Umbilical cord (tissue), 2 donors: ENCODE data around the gene GRIK4. TPM values are rescaled to one million over a fixed set of nuclear protein-coding genes. Genes with fewer than 3 reads are reported as not detected.

ENCODE experiments used
- DNase-seq: peaks from one replicate; pipeline ENCODE4 v3.0.0-alpha.2; 2015; ENCODE audit warnings: low spot score
- total RNA-seq: library from RNA; depleted of rRNA; stranded (reverse); fragments of >200 nt; gene quantifications from one replicate; pipeline ENCODE4 v1.2.3, GENCODE V29; 2014; ENCODE audit warnings: low replicate concordance; ENCODE audit not compliant: insufficient read depth

Gene GRIK4
- total RNA-seq, 1 donor from 2014 or later, result 1.2 TPM

DNA sequence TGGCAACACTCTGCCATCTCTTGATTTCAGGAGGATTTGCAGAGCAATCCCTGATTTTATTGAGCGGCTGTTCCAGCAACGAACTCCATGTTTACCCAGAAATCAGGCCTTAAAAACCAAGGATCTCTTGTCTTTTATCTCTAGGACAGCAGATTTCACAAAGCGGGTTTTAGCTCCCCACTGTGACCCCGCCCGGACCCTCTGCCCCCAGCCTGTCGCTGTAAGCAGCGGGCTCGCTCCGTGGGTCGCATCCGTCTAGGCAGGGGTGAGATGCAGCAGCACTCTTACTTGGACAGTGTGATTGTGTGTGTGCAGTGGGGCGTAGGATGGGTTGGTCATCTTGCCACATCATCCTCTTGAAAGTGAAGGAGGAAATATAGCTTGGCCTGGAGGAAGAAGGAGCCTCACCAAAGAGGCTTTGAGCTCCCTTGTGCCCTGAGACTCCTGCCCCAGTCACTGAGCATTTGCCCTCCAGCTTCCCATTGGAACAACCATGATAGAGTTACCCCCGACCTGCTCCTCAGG, 323.2 kb downstream of the GRIK4 start:
- DNase-seq, result no peak

GRCh38 chr11:120835601-120836228, 324.2 kb downstream of the GRIK4 start:
- no peak for DNase-seq

DNA sequence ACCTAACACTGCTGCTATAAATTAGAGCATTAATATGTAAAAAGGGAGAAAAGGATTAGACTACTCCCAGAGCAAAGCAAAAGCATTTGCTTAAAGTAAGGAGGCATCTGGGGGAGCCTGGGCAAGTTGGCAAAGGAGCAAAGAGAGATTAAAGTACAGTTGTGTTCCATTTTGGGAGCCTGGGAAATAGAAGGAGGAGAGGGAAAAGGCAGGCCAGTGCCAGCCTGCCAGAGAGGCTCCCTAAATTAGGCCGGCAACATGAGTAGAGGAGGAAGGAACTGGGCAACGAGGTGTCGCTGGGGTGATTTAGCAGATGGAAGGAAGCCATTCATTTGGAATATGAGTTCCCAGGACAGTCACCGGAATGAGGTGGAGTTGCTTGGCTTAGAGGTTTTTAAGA, 326.1 kb downstream of the GRIK4 start:
- DNase-seq, result no peak

DNA sequence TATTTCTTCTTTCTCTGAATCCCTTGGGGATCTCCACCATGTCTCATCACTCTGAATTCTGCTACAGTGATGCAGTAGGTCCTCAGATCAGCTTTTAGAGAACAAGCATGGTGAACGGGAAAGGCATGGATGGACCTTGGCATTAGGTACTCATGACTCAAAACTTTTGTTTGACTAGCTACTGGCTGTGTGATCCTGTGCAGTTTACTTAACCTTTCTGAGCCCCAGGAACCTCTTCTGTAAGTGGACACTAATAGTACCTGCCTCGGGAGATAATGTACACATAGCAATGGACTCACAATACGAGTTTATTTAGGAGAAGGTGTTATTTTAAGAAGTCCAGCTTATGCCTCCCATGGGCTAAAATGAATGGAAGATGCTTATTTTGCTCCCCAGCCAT, 327.7 kb downstream of the GRIK4 start:
- DNase-seq, result no peak

DNA sequence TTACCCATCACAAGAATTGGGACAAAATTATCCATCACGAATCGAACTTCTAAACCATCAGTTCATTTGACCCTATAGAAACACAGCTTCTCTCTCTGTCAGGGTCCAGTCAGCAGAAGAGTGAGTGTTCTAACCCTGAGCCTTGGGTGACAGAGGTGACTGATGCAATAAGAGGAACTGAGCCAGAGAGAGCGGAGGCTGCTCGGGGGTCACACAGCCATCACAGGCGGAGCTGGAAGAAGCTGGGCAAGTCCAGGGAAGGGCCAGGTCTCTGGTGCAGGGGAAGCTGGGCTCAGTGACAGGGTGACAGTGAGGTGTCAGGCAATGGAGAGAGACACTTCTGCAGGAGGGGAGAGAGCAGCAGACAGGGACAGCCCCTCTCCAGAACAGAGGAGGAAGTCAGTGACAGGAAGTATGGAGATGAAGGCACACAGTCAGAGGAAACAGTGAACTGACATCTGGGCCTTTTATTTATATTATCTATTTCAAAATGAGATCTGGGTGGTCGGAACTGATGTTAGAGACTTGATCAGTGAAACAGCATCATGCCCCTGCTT, 328.4 kb downstream of the GRIK4 start:
- no peak for DNase-seq

GRCh38 chr11:120840661-120841060, 329.1 kb downstream of the GRIK4 start:
- DNase-seq, result no peak

DNA sequence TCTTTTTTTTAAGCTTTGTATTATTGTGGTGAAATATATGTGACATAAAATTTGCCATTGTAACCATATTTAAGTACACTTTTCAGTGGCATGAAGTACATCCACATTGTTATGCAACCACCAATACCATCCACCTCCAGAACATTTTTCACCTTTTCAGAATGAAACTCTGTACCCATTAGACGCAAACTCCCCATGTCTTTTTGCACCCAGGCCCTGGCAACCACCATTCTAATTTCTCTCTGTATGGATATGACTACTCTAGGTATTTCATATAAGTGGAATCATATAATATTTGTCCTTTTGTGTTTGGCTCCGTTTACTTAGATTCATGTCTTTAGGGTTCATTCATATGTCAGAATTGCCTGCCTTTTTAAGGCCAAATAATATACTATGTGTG, 329.5 kb downstream of the GRIK4 start:
- DNase-seq, result no peak

DNA sequence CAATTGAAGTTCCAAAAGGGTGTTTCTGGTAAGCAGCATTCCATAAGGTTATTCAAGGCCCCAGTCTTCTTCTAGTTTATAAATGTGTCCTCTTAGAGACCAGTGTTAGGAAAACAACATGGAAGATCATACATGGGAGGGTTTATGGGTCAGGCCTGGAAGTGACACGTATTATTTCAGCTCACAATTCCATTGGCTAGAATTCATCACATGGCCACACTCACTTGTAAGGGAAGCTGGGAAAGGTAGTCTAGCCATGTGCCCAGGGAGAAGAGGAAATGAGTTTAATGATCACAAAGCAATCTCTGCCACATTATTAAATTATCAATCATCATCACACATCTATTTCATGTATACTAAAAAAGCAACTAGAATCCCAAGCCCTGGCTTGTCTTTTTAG, 330.6 kb downstream of the GRIK4 start:
- DNase-seq, result no peak

- DNase-seq, result no peak
These were observed 341.9 kb downstream of the GRIK4 start for GRCh38 chr11:120853435-120853834.

- DNase-seq, result peak; percentile 15
These were observed 343.4 kb downstream of the GRIK4 start for GRCh38 chr11:120854988-120855387.

DNA sequence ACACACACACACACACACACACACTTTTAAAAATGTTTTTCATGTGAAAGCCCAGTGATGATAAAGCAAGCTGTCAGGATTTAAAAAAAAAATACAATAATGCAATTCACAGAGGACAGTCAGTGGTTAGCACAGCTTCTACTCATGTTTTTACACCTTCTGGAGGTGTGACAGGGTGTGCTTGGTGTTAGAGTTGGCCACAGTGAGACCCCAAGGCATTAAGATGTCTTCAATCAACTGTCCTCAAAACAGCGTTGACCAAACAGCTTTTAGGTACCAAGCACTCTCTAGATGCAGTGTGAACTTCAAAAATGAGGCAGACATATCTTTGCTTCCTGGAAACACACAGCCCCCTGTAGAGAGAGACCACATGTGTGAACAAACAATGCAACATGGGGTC, 346.0 kb downstream of the GRIK4 start:
- DNase-seq, result no peak

DNA sequence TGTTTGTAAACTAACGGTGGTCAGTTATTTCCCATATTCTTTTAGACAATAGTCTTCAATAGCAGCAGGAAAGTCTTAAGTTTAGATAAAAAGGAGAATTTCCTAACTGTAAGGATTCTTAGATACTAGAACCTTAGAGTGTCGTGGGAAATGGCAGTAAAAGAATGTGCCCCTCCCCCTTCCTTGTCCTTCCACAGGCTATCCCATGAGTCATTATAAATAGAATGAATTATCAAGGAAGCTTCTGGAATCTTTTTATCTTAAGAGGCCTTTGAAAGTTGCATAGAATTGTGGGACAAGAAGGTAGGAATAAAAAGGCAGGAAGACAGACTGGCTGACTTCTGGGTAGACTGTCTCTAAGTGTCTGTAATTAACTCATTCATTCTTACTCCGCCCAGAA, 347.2 kb downstream of the GRIK4 start:
- peak; percentile 56 for DNase-seq

DNA sequence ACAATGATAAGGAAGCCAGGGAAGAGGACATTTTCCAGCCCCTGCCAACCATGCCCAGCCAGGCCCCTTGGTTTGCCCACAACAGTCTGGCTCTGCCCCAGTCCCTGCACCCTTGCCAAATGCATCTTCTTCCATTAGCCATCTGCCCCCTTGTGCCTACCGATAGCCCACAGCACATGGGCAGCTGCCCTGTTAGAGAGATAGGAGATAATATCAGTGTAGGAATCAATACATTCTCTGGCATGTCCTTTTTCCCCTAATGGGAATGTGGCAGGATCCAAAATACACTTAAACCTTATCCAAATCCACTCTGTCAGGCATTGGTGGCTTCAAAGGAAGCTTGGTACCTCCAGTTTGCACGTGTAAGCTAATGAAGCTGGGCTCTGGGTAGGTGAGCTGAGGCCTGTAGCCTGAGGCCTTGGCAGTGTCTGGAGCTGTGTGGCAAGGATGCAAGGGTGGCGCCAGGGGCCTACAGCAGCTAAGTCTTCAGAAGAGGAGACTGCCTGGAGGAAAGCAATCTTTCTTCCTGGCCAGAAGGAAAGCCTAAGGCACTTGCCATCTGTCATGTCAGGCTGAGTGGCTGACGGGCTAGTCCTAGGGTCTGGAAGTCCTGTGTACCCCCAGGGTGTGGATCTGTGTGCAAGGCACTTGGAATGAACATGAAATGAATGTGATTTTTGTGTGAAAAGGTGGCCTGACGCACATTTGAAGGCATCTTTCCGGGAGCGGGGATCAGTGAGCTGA, 348.2 kb downstream of the GRIK4 start:
- DNase-seq, result no peak

DNA sequence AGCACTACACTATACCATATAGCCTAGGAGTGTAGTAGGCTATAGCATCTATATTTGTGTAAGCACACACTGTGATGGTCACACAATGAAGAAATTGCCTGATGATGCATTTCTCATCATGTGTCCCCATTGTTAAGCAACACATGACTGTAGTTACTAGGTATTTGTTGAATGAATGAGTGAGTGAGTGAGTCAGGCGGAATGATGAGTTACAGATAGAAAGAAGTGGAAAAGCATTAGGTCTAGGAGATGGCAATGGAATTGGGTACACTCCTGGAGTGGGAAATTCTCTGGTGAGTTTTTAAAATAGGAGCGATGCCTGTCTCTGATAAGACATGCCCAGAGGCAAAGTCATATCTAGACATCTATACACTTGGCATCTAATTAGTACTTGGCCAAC, 351.8 kb downstream of the GRIK4 start:
- DNase-seq, result no peak

DNA sequence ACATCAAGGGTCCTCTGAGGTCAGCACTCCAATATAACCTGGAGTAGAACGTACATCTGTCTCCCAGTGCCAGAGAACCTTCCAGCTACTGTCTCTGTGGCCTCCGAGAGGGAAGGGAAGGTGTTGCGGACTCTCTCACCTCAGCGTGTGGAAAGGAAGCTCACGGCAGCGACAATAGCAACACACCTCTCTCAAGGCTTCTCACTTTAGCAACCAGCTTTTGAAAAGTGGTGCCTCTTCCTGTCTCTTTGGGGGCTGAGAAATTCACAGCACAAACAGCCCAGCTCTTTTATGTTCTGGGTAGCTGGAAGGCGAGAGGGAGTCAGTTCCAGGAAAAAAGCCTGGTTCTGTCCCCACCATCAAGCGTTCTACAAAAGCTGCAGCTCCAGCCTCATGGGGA, 355.5 kb downstream of the GRIK4 start:
- no peak for DNase-seq

GRCh38 chr11:120867531-120867930, 356.0 kb downstream of the GRIK4 start:
- DNase-seq, result no peak

DNA sequence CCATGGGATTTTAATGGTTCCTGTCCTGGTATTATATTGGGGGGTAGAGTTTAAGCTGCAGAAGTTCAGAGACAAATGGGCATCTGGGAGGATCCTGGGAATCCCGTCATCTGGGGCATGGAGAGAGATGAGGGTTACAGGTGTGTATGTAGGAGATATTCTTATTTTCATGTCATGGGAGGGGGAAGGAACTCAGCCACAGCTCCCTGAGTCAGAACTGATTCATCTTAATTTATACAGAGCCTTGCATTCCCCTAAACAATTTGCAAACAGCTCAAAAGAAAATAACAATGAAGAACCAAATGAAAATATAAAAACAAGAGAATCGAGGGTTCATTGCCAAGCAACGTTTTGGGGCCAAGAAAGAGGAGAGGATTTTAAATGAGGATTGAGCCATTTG, 356.4 kb downstream of the GRIK4 start:
- DNase-seq, result no peak

DNA sequence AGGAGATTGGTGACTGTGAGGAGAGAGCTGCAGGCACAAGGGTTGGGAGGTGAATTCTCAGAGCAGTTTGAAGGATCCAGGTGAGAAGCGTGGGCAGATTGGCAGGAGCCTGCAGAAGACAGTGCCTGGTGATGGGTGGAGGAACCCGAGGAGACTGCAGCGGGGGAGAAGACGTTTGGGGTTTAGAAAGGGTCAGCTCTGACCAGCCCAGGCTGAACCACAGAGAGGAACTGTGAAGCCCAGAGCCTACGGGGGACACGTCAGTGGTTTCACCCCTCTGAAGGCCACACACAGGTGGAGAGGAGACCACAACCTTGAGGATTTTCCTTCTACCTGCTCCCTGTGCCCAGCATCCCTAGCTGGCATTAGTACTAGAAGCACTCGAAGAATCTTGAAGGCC, 357.5 kb downstream of the GRIK4 start:
- no peak for DNase-seq

- no peak for DNase-seq
These were observed 358.0 kb downstream of the GRIK4 start for GRCh38 chr11:120869516-120870011.

GRCh38 chr11:120871194-120871593, 359.6 kb downstream of the GRIK4 start:
- no peak for DNase-seq

DNA sequence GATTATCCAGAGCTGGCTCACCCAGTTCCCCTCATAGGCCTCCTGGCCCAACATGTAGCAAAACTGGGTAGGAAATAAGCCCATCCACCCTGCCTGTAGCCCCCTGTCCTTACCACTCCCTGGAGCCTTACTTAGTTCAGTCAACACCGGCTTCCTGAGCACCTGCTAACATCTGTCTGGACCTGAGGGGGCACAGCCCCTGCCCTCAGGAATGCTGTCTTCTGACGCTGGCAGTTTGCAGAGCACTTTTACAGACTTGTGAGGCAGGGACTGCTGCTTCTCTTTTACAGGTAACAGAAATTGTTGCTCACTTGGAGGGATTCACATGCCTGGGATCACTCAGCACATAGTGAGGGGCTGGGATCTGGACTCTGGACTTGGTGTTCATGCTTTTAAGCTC, 360.4 kb downstream of the GRIK4 start:
- DNase-seq, result no peak

DNA sequence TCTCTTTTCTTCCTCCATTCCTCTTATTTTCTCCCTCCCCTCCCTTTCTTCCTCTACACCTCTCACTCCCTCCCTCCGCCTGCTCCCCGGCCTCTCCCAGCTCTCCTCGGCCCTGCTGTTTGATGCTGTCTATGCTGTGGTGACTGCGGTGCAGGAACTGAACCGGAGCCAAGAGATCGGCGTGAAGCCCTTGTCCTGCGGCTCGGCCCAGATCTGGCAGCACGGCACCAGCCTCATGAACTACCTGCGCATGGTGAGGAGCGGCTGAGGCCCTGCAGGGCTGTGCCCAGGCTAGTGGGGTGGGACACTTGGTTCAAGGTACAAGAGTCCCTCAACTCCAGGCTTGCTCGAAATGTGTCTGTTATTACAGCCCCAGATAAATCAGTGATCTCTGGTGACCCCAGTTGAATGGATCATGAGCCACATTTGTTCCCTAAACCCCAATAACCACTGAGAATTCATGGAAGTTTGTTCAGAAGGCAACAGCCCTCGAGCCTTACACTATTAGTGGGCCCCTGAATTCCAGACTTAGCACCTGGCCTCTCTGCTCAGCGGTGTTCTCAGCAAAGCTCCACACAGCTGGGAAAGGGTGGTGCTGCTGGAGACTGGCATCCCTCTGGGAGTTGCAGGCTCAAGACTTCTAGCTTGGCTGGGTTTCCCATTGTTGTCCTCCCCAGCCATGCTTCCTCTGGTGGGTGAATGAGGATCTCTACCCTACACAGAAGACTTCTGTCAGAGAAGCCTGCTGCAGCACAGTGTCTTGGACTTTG, 362.6 kb downstream of the GRIK4 start:
- DNase-seq, result no peak
